Nephron (organoid): ENCODE data around the gene MTRF1.
A peak's percentile ranks its signal among the peaks of the same experiment; 100 is the strongest.

Experiments used
- H3K27ac Mint-ChIP-seq, 3 experiments: 2 replicates each; pipeline ENCODE4 v1.8.0; 2020; ENCODE audit warnings: mixed read lengths in 3 of 3, mild to moderate bottlenecking in 2 of 3, moderate library complexity in 1 of 3
- H3K27me3 Mint-ChIP-seq: 2 replicates; pipeline ENCODE4 v1.8.0; 2021; ENCODE audit warnings: low read depth, mild to moderate bottlenecking, moderate library complexity, mixed read lengths
- H3K36me3 Mint-ChIP-seq: 2 replicates; pipeline ENCODE4 v1.8.0; 2020; ENCODE audit warnings: low read depth, mixed read lengths
- H3K4me1 Mint-ChIP-seq: 2 replicates; pipeline ENCODE4 v1.8.0; 2020; ENCODE audit warnings: mixed read lengths
- H3K4me3 Mint-ChIP-seq, 3 experiments: 2 replicates each; pipeline ENCODE4 v1.8.0; 2020; ENCODE audit warnings: mild to moderate bottlenecking in 3 of 3, mixed read lengths in 3 of 3, moderate library complexity in 2 of 3
- H3K9me3 Mint-ChIP-seq: 2 replicates; pipeline ENCODE4 v1.8.0; 2020; ENCODE audit warnings: mixed read lengths
- CTCF ChIP-seq, 3 experiments: fragments of 200-600 bp; sonication (generic); IDR thresholded peaks; one replicate each; pipeline ENCODE4 v1.5.0; 2021; ENCODE audit warnings: antibody characterized with exemption in 3 of 3; ENCODE audit not compliant: unreplicated experiment in 3 of 3

The MTRF1 gene

GRCh38 chr13:41307884-41308640 is 44.7 kb upstream of the MTRF1 start:
- H3K27ac Mint-ChIP-seq = peak overlapping the region; percentile 27 to 74 (median 69)
- H3K27me3 Mint-ChIP-seq = no peaks in the 10 kb centered on the region

GRCh38 chr13:41306271-41307145 is 43.1 kb upstream of the MTRF1 start:
- Mint-ChIP-seq H3K27ac (peak overlapping the region; percentile 56 to 78 (median 70)), H3K36me3 (no peaks in the 10 kb centered on the region), H3K27me3 (no peaks in the 10 kb centered on the region), H3K4me3 (peak overlapping the region in 1 of 3 experiments; percentile 32), H3K9me3 (no peaks in the 10 kb centered on the region), H3K4me1 (no peaks in the 10 kb centered on the region)
- TF ChIP-seq CTCF (IDR thresholded peaks at IDR 0.05; ENCODE audit: unreplicated experiment in 3 of 3) = no peak

More at GRCh38 chr13:41307884-41308640, 44.7 kb upstream of the MTRF1 start:
- peak overlapping the region in 2 of 3 experiments; percentile 33 to 55 for H3K4me3 Mint-ChIP-seq
- peaks cover 6% of the 10 kb centered on the region for H3K4me1 Mint-ChIP-seq
- H3K36me3 Mint-ChIP-seq = no peaks in the 10 kb centered on the region
- no peaks in the 10 kb centered on the region for H3K9me3 Mint-ChIP-seq
- no peak for TF ChIP-seq CTCF (IDR thresholded peaks at IDR 0.05; ENCODE audit: unreplicated experiment in 3 of 3)

GRCh38 chr13:41304551-41304950 is 41.2 kb upstream of the MTRF1 start:
- H3K9me3 Mint-ChIP-seq = no peaks in the 10 kb centered on the region
- no peak overlapping the region for H3K4me3 Mint-ChIP-seq
- no peaks in the 10 kb centered on the region for H3K4me1 Mint-ChIP-seq
- H3K36me3 Mint-ChIP-seq = no peaks in the 10 kb centered on the region
- TF ChIP-seq CTCF (IDR thresholded peaks at IDR 0.05; ENCODE audit: unreplicated experiment in 3 of 3) = no peak
- peaks cover 5% of the 10 kb centered on the region for H3K27me3 Mint-ChIP-seq
- H3K27ac Mint-ChIP-seq = no peak overlapping the region

- Mint-ChIP-seq H3K27ac (no peak overlapping the region), H3K4me3 (no peak overlapping the region)
Measured at GRCh38 chr13:41302743-41303142, 39.4 kb upstream of the MTRF1 start.

GRCh38 chr13:41299316-41300094 is 36.1 kb upstream of the MTRF1 start:
- no peak overlapping the region for H3K4me3 Mint-ChIP-seq
- peaks cover 5% of the 10 kb centered on the region for H3K27me3 Mint-ChIP-seq
- H3K36me3 Mint-ChIP-seq = no peaks in the 10 kb centered on the region
- H3K9me3 Mint-ChIP-seq = peaks cover 2% of the 10 kb centered on the region
- H3K4me1 Mint-ChIP-seq = no peaks in the 10 kb centered on the region
- H3K27ac Mint-ChIP-seq = no peak overlapping the region
- no peak for TF ChIP-seq CTCF (IDR thresholded peaks at IDR 0.05; ENCODE audit: unreplicated experiment in 3 of 3)

More at GRCh38 chr13:41302743-41303142, 39.4 kb upstream of the MTRF1 start:
- H3K4me1 Mint-ChIP-seq = no peaks in the 10 kb centered on the region
- TF ChIP-seq CTCF (IDR thresholded peaks at IDR 0.05; ENCODE audit: unreplicated experiment in 3 of 3) = no peak
- H3K9me3 Mint-ChIP-seq = no peaks in the 10 kb centered on the region
- H3K36me3 Mint-ChIP-seq = no peaks in the 10 kb centered on the region
- peaks cover 5% of the 10 kb centered on the region for H3K27me3 Mint-ChIP-seq
